GM23338 (cell line): ENCODE data around the gene TENM3. TPM values are rescaled to one million over a fixed set of nuclear protein-coding genes. Genes with fewer than 3 reads are reported as not detected.

ENCODE experiments used
- ATAC-seq: fragments of 200-7000 bp; cut with Tn5 transposase; 3 replicates; pipeline ENCODE4 v1.9.1; 2020
- DNase-seq: peaks from one replicate; pipeline ENCODE4 v3.0.0-alpha.2; 2015; ENCODE audit warnings: low spot score
- H2AFZ ChIP-seq: fragments of 200-600 bp; sonication (generic); 2 replicates; pipeline ENCODE4 v1.8.0; 2016; ENCODE audit warnings: antibody characterized with exemption, mild to moderate bottlenecking, moderate library complexity
- H3F3A ChIP-seq: fragments of 200-600 bp; sonication (generic); replicated peaks from 2 replicates; pipeline ENCODE4 v1.8.0; 2017; ENCODE audit warnings: antibody characterized with exemption, mixed run types, low read depth
- H3K27ac ChIP-seq: fragments of 200-600 bp; sonication (generic); 2 replicates; pipeline ENCODE4 v1.6.1; 2016; ENCODE audit warnings: low read depth
- H3K27me3 ChIP-seq: fragments of 200-600 bp; sonication (generic); 2 replicates; pipeline ENCODE4 v1.8.0; 2016; ENCODE audit warnings: mild to moderate bottlenecking, mixed run types, moderate library complexity; ENCODE audit not compliant: insufficient read depth
- H3K36me3 ChIP-seq: fragments of 200-600 bp; sonication (generic); 2 replicates; pipeline ENCODE4 v1.8.0; 2016; ENCODE audit warnings: mild to moderate bottlenecking; ENCODE audit not compliant: insufficient read depth
- H3K4me1 ChIP-seq: fragments of 200-600 bp; sonication (generic); 2 replicates; pipeline ENCODE4 v1.8.0; 2016; ENCODE audit warnings: mild to moderate bottlenecking, moderate library complexity; ENCODE audit not compliant: insufficient read depth
- H3K4me2 ChIP-seq: fragments of 200-600 bp; sonication (generic); 2 replicates; pipeline ENCODE4 v1.7.1; 2017; ENCODE audit warnings: mixed run types
- H3K4me3 ChIP-seq: fragments of 200-600 bp; sonication (generic); 2 replicates; pipeline ENCODE4 v1.6.1; 2016; ENCODE audit warnings: mixed run types
- H3K79me2 ChIP-seq: fragments of 200-600 bp; sonication (generic); replicated peaks from 2 replicates; pipeline ENCODE4 v1.8.0; 2017; ENCODE audit warnings: mild to moderate bottlenecking; ENCODE audit not compliant: insufficient read depth
- H3K9me2 ChIP-seq: fragments of 200-600 bp; sonication (generic); 2 replicates; pipeline ENCODE4 v1.8.0; 2017; ENCODE audit not compliant: insufficient read depth
- H4K20me1 ChIP-seq: fragments of 200-600 bp; sonication (generic); replicated peaks from 2 replicates; pipeline ENCODE4 v1.8.0; 2017; ENCODE audit warnings: mild to moderate bottlenecking; ENCODE audit not compliant: insufficient read depth
- H3K27ac Mint-ChIP-seq: 2 replicates; pipeline ENCODE4 v1.8.0; 2020; ENCODE audit warnings: inconsistent platforms, mild to moderate bottlenecking, moderate library complexity, mixed read lengths
- H3K27me3 Mint-ChIP-seq: 3 replicates; pipeline ENCODE4 v1.8.0; 2022; ENCODE audit warnings: low read depth, mild to moderate bottlenecking, moderate library complexity, mixed read lengths, inconsistent platforms; ENCODE audit not compliant: insufficient read depth, poor library complexity
- H3K36me3 Mint-ChIP-seq: 3 replicates; pipeline ENCODE4 v1.8.0; 2021; ENCODE audit warnings: low read depth, mild to moderate bottlenecking, inconsistent platforms, moderate library complexity, mixed read lengths
- H3K4me1 Mint-ChIP-seq: 3 replicates; pipeline ENCODE4 v1.8.0; 2020; ENCODE audit warnings: mild to moderate bottlenecking, inconsistent platforms, mixed read lengths
- H3K4me3 Mint-ChIP-seq: 3 replicates; pipeline ENCODE4 v1.8.0; 2021; ENCODE audit warnings: moderate library complexity, mild to moderate bottlenecking, inconsistent platforms, mixed read lengths
- H3K9me3 Mint-ChIP-seq: 3 replicates; pipeline ENCODE4 v1.8.0; 2020; ENCODE audit warnings: moderate library complexity, mild to moderate bottlenecking, inconsistent platforms, mixed read lengths
- CTCF ChIP-seq, 2 experiments: fragments of 200-600 bp in 1 of 2; sonication (generic) in 1 of 2; conservative IDR thresholded peaks; 2 replicates each; pipeline versions ENCODE4 v1.5.1 to v1.6.1; 2016 to 2017; ENCODE audit warnings: antibody characterized with exemption in 2 of 2, low read depth in 2 of 2, mild to moderate bottlenecking in 2 of 2, moderate library complexity in 1 of 2
- ETS1 ChIP-seq: IDR thresholded peaks from 2 replicates; pipeline ENCODE4 v1.6.1; 2016; ENCODE audit warnings: antibody characterized with exemption
- EZH2phosphoT487 ChIP-seq: fragments of 200-600 bp; sonication (generic); IDR thresholded peaks from one replicate; pipeline ENCODE4 v1.8.1; 2018; ENCODE audit warnings: antibody characterized with exemption; ENCODE audit not compliant: unreplicated experiment
- JUNB ChIP-seq: IDR thresholded peaks from one replicate; pipeline ENCODE4 v1.6.1; 2016; ENCODE audit warnings: antibody characterized with exemption; ENCODE audit not compliant: unreplicated experiment
- POLR2AphosphoS5 ChIP-seq: IDR thresholded peaks from 2 replicates; pipeline ENCODE4 v1.6.1; 2016; ENCODE audit warnings: antibody characterized with exemption, low read depth
- REST ChIP-seq: IDR thresholded peaks from one replicate; pipeline ENCODE4 v1.6.1; 2018; ENCODE audit warnings: antibody characterized with exemption; ENCODE audit not compliant: unreplicated experiment
- STAT1 ChIP-seq: IDR thresholded peaks from one replicate; pipeline ENCODE4 v1.6.1; 2016; ENCODE audit warnings: antibody characterized with exemption; ENCODE audit not compliant: unreplicated experiment
- ZNF114 ChIP-seq: fragments of 250-450 bp; sonication (Bioruptor Pico); IDR thresholded peaks from 2 replicates; pipeline ENCODE4 v1.5.0; 2020; ENCODE audit warnings: mild to moderate bottlenecking, moderate library complexity
- ZNF331 ChIP-seq: fragments of 250-450 bp; sonication (Bioruptor Pico); IDR thresholded peaks from 2 replicates; pipeline ENCODE4 v1.5.0; 2020; ENCODE audit warnings: low read depth, mild to moderate bottlenecking, moderate library complexity
- ZNF462 ChIP-seq: fragments of 250-450 bp; sonication (Bioruptor Pico); IDR thresholded peaks from 2 replicates; pipeline ENCODE4 v1.5.0; 2020; ENCODE audit warnings: mild to moderate bottlenecking, moderate library complexity
- polyA plus RNA-seq: library from polyadenylated mRNA; unstranded; fragments of >200 nt; fragmentation: Nextera tagmentation; extraction: Ambion mirVana; gene quantifications from 2 replicates; pipeline ENCODE4 v1.2.1, GENCODE V29; 2016
- total RNA-seq: library from RNA; depleted of rRNA; stranded (reverse); fragments of >200 nt; shearing (Covaris generic); gene quantifications from 2 replicates; pipeline ENCODE4 v1.2.3, GENCODE V29; 2014

Gene TENM3
- total and polyA plus RNA-seq, 2 experiments from 2014 or later, result 22.2 to 128 TPM

- TF ChIP-seq REST, result no peak
- no peak for TF ChIP-seq CTCF (conservative IDR thresholded peaks at IDR 0.05; ENCODE audit: low read depth in 2 of 2)
Observed at GRCh38 chr4:182411391-182411790, 168.2 kb downstream of the TENM3 start (continued).

- Histone ChIP-seq H3K4me2 (no peak overlapping the region), H3K36me3 (peaks cover 8% of the 10 kb centered on the region; the same call in 1 of the 2 replicates), H3K9me2 (no peaks in the 10 kb centered on the region), H3F3A (no peaks in the 10 kb centered on the region), H3K27me3 (no peaks in the 10 kb centered on the region), H3K27ac (no peak overlapping the region), H3K79me2 (no peaks in the 10 kb centered on the region), H3K4me3 (no peak overlapping the region), H3K4me1 (peaks cover 27% of the 10 kb centered on the region), H4K20me1 (no peaks in the 10 kb centered on the region), H2AFZ (no peak overlapping the region)
- Mint-ChIP-seq H3K27me3 (no peaks in the 10 kb centered on the region), H3K36me3 (peaks cover 37% of the 10 kb centered on the region; the same call in 2 of the 3 replicates), H3K9me3 (peaks cover 31% of the 10 kb centered on the region), H3K27ac (no peak overlapping the region), H3K4me3 (no peak overlapping the region), H3K4me1 (peaks cover 34% of the 10 kb centered on the region)
- DNase-seq (no peak), ATAC-seq (no peak)
- TF ChIP-seq CTCF (conservative IDR thresholded peaks at IDR 0.05; ENCODE audit: low read depth in 2 of 2) (no peak), POLR2AphosphoS5 (no peak), ETS1 (no peak), ZNF462 (CRISPR knock-in tag) (no peak), JUNB (no peak), EZH2phosphoT487 (no peak), STAT1 (no peak), ZNF331 (no peak), ZNF114 (CRISPR knock-in tag) (no peak)
Observed at GRCh38 chr4:182413550-182413949, 170.3 kb downstream of the TENM3 start.
